Sigmoid colon (tissue), 7 donors: ENCODE results near the gene DGKD. TPM values are rescaled to one million over a fixed set of nuclear protein-coding genes. Genes with fewer than 3 reads are reported as not detected.

Source experiments
- DNase-seq: peaks from one replicate; pipeline ENCODE4 v3.0.0-alpha.2; 2019
- H3K27ac ChIP-seq, 4 donors: fragments of 200-600 bp; sonication (generic); one replicate each; pipeline ENCODE4 v1.5.1; 2016 to 2019; ENCODE audit warnings: mild to moderate bottlenecking in 1 of 4
- H3K27me3 ChIP-seq, 3 donors: fragments of 200-600 bp; sonication (generic); one replicate each; pipeline ENCODE4 v1.5.1; 2019; ENCODE audit warnings: mild to moderate bottlenecking in 1 of 3
- H3K36me3 ChIP-seq, 4 donors: fragments of 200-600 bp; sonication (generic); one replicate each; pipeline ENCODE4 v1.5.1; 2016 to 2019
- H3K4me1 ChIP-seq, 4 donors: fragments of 200-600 bp; sonication (generic); one replicate each; pipeline ENCODE4 v1.5.1; 2017 to 2019
- H3K4me3 ChIP-seq, 4 donors: fragments of 200-600 bp; sonication (generic); one replicate each; pipeline ENCODE4 v1.5.1; 2017 to 2019; ENCODE audit warnings: mild to moderate bottlenecking in 2 of 4, moderate library complexity in 1 of 4
- H3K9me3 ChIP-seq, 4 donors: fragments of 200-600 bp in 3 of 4; sonication (generic) in 3 of 4; one replicate each; pipeline versions ENCODE4 v1.5.1 to v1.6.1; 2013 to 2019
- EP300 ChIP-seq, 4 donors: sonication (generic); formaldehyde crosslinking; IDR thresholded peaks; one replicate each; pipeline ENCODE4 v1.6.1; 2017; ENCODE audit warnings: antibody characterized with exemption in 4 of 4
- POLR2A ChIP-seq, 2 donors: fragments of 450-650 bp; IDR thresholded peaks; one replicate each; pipeline ENCODE4 v1.6.1; 2016; ENCODE audit warnings: antibody characterized with exemption in 2 of 2, mild to moderate bottlenecking in 2 of 2, moderate library complexity in 2 of 2
- POLR2AphosphoS5 ChIP-seq, 4 donors: sonication (generic); formaldehyde crosslinking; IDR thresholded peaks; one replicate each; pipeline ENCODE4 v1.6.1; 2017; ENCODE audit warnings: antibody characterized with exemption in 4 of 4
- WGBS, 2 donors: extraction: QIAGEN DNeasy Blood & Tissue Kit; methylation state at CpG; one replicate each; pipeline ENCODE4 v1.1.7; 2013; 5-methylcytosine and 5-hydroxymethylcytosine counted together
- intact Hi-C: fragments of 100-400 bp; cut with DNase I; formaldehyde crosslinking; loops from one replicate; pipeline ENCODE4 v1.15.1; 2023
- polyA plus RNA-seq, 3 donors: library from polyadenylated mRNA; stranded (reverse); fragments of 200-250 nt; gene quantifications; one replicate each; pipeline ENCODE4 v1.2.3, GENCODE V29; 2013
- total RNA-seq, 4 donors: library from RNA; depleted of rRNA; stranded (reverse); fragments of >200 nt; gene quantifications; one replicate each; pipeline ENCODE4 v1.1.0, GENCODE V29; 2016
- TF ChIP-seq, protein P1 (sequence below), 4 experiments: fragments of 450-650 bp in 3 of 4; fragments of 200-600 bp in 1 of 4; IDR thresholded peaks; one replicate each; pipeline ENCODE4 v1.5.1; 2016 to 2019; ENCODE audit warnings: antibody characterized with exemption in 4 of 4, mild to moderate bottlenecking in 3 of 4, moderate library complexity in 2 of 4
- donor health status: healthy with polysubstance abuse.
- donor health status: Bipolar disorder and iron deficiency.
- donor health status: healthy.

DGKD gene
- total and polyA plus RNA-seq, 7 donors = 10.7 to 67.0 (median 19.7) TPM

DNA sequence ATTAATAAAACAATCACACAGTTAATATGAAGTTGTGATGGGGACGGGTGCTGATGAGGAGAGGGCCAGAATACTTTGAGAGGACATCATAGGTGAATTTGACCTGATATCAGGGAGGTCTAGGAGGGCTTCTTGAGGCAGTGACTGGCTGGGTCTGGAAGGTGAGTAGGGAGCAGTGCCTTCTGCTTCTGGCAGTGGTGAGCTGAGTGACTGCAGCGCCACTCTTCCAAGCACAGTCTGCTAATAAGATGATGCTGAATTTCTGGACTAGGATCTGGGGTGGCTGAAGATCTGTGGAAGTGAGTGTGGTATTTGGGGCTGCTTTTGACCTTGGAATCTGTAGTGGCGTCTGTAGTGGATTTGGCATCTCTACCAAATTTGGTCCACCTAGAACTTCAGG lies 5.5 kb downstream of the DGKD start:
- H3K27me3 ChIP-seq = no peaks in the 10 kb centered on the region
- TF ChIP-seq, protein P1, sequence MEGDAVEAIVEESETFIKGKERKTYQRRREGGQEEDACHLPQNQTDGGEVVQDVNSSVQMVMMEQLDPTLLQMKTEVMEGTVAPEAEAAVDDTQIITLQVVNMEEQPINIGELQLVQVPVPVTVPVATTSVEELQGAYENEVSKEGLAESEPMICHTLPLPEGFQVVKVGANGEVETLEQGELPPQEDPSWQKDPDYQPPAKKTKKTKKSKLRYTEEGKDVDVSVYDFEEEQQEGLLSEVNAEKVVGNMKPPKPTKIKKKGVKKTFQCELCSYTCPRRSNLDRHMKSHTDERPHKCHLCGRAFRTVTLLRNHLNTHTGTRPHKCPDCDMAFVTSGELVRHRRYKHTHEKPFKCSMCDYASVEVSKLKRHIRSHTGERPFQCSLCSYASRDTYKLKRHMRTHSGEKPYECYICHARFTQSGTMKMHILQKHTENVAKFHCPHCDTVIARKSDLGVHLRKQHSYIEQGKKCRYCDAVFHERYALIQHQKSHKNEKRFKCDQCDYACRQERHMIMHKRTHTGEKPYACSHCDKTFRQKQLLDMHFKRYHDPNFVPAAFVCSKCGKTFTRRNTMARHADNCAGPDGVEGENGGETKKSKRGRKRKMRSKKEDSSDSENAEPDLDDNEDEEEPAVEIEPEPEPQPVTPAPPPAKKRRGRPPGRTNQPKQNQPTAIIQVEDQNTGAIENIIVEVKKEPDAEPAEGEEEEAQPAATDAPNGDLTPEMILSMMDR (IDR thresholded peaks at IDR 0.05) = no peak
- TF ChIP-seq POLR2A (IDR thresholded peaks at IDR 0.05) (no peak), POLR2AphosphoS5 (IDR thresholded peaks at IDR 0.05) (no peak), EP300 (IDR thresholded peaks at IDR 0.05) (no peak)
- peaks cover 0 to 6% (median 0%) of the 10 kb centered on the region in 4 donors for H3K36me3 ChIP-seq
- H3K9me3 ChIP-seq = no peaks in the 10 kb centered on the region
- intact Hi-C loops = loop anchor here (10.0 kb wide), 1 partner anchor 105 kb away; the partner anchor contains the start of gene ATG16L1
- DNase-seq = no peak
- peak overlapping the region in 2 of 4 donors; percentile 61 to 68 for H3K27ac ChIP-seq
- H3K4me3 ChIP-seq = no peak overlapping the region
- H3K4me1 ChIP-seq = peaks cover 0 to 65% (median 48%) of the 10 kb centered on the region in 4 donors
- WGBS, 2 donors = 94 to 98% methylated on average over 3 of the region's 3 CpGs

DNA sequence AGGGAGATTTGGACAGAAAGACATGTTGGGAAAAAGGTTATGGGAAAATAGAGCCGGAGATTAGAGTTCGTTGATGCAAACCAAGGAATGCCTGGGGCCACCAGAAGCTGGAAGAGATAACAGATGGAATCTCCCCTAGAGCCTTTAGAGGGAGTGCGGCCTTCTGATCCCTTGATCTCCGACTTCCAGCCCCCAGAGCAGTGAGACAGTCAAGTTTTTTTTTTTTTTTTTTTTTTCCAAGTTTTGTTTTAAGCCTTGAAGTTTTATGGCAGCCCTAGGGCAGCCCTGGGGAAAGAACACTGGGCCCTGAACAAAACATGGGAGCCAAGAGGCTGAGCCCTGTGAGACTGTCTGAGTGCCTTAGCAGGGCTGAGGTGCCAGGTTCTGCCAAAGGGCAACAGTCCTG lies 6.5 kb downstream of the DGKD start:
- DNase-seq = no peak
- no peaks in the 10 kb centered on the region for H3K9me3 ChIP-seq
- peak overlapping the region in 3 of 4 donors; percentile 52 to 68 (median 61) for H3K27ac ChIP-seq
- H3K36me3 ChIP-seq = peaks cover 0 to 6% (median 0%) of the 10 kb centered on the region in 4 donors
- peaks cover 0 to 59% (median 41%) of the 10 kb centered on the region in 4 donors for H3K4me1 ChIP-seq
- no peaks in the 10 kb centered on the region for H3K27me3 ChIP-seq
- TF ChIP-seq POLR2A (IDR thresholded peaks at IDR 0.05) = no peak
- TF ChIP-seq POLR2AphosphoS5 (IDR thresholded peaks at IDR 0.05) = no peak
- TF ChIP-seq EP300 (IDR thresholded peaks at IDR 0.05) = no peak
- TF ChIP-seq, protein P1 (IDR thresholded peaks at IDR 0.05) = no peak
- intact Hi-C loops = no loop called here
- H3K4me3 ChIP-seq = no peak overlapping the region
- 91 to 92% methylated on average over 4 of the region's 4 CpGs for WGBS, 2 donors

DNA sequence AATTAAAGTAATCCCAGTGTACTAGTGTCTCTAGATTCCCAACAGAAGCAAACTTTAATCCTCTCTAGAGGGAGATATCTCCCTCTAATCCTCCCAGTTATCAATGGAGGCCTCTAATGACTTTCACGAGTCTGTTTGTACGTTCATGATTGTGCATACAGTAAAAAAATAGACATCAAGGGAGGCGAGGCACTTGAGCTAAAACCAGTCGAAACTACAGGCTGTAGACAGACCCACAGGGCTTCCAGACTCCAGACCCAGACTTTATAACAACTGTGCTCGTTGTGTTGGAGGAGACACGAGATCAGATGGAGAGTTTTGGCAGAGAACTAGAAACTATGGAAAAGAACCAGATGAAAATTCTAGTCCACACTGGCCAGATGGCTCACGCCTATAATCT lies 7.0 kb downstream of the DGKD start:
- peaks cover 0 to 6% (median 0%) of the 10 kb centered on the region in 4 donors for H3K36me3 ChIP-seq
- no peak overlapping the region for H3K4me3 ChIP-seq
- H3K4me1 ChIP-seq = peaks cover 0 to 54% (median 36%) of the 10 kb centered on the region in 4 donors
- WGBS, 2 donors = 86 to 87% methylated on average over 7 of the region's 7 CpGs
- H3K27ac ChIP-seq = peak overlapping the region in 3 of 4 donors; percentile 52 to 68 (median 61)
- H3K9me3 ChIP-seq = no peaks in the 10 kb centered on the region
- intact Hi-C loops = no loop called here
- no peak for TF ChIP-seq POLR2AphosphoS5 (IDR thresholded peaks at IDR 0.05)
- TF ChIP-seq, protein P1 (IDR thresholded peaks at IDR 0.05) = no peak
- TF ChIP-seq POLR2A (IDR thresholded peaks at IDR 0.05) = no peak
- TF ChIP-seq EP300 (IDR thresholded peaks at IDR 0.05) = no peak
- DNase-seq = no peak
- no peaks in the 10 kb centered on the region for H3K27me3 ChIP-seq

- WGBS, 2 donors = 78 to 94% methylated on average over 2 of the region's 2 CpGs
- peaks cover 0 to 6% (median 0%) of the 10 kb centered on the region in 4 donors for H3K36me3 ChIP-seq
- DNase-seq = no peak
- H3K4me1 ChIP-seq = peaks cover 0 to 39% (median 25%) of the 10 kb centered on the region in 4 donors
- TF ChIP-seq, protein P1 (IDR thresholded peaks at IDR 0.05) = no peak
- no peak for TF ChIP-seq POLR2AphosphoS5 (IDR thresholded peaks at IDR 0.05)
- TF ChIP-seq POLR2A (IDR thresholded peaks at IDR 0.05) = no peak
- no peak for TF ChIP-seq EP300 (IDR thresholded peaks at IDR 0.05)
- H3K9me3 ChIP-seq = no peaks in the 10 kb centered on the region
- H3K27me3 ChIP-seq = no peaks in the 10 kb centered on the region
- no peak overlapping the region for H3K4me3 ChIP-seq
- H3K27ac ChIP-seq = no peak overlapping the region
- intact Hi-C loops = no loop called here
These were observed 8.4 kb downstream of the DGKD start for GRCh38 chr2:233362742-233363141.
